HG02938 (cell line): ENCODE measurements around the gene GNAO1.

ENCODE experiments used
- ATAC-seq: cut with Tn5 transposase; IDR thresholded peaks from one replicate; pipeline ENCODE4 v1.9.1; 2021; ENCODE audit warnings: mild to moderate bottlenecking, moderate library complexity; ENCODE audit not compliant: unreplicated experiment

Gene GNAO1

GRCh38 chr16:56234737-56235136 is 43.4 kb downstream of the GNAO1 start:
- no peak for ATAC-seq

GRCh38 chr16:56237451-56237930 is 46.2 kb downstream of the GNAO1 start:
- ATAC-seq, result no peak

- ATAC-seq, result no peak
Observed at GRCh38 chr16:56238188-56238587, 46.9 kb downstream of the GNAO1 start.

- no peak for ATAC-seq
Observed at GRCh38 chr16:56241596-56241995, 50.3 kb downstream of the GNAO1 start.

GRCh38 chr16:56242740-56243139 is 51.5 kb downstream of the GNAO1 start:
- no peak for ATAC-seq

GRCh38 chr16:56244612-56245011 is 53.3 kb downstream of the GNAO1 start:
- no peak for ATAC-seq

GRCh38 chr16:56245197-56245596 is 53.9 kb downstream of the GNAO1 start:
- ATAC-seq, result no peak

GRCh38 chr16:56246051-56246817 is 54.9 kb downstream of the GNAO1 start:
- ATAC-seq, result no peak

- no peak for ATAC-seq
Observed at GRCh38 chr16:56247018-56247417, 55.7 kb downstream of the GNAO1 start.

- no peak for ATAC-seq
Observed at GRCh38 chr16:56247808-56248207, 56.5 kb downstream of the GNAO1 start.

- ATAC-seq, result no peak
Observed at GRCh38 chr16:56252835-56253234, 61.5 kb downstream of the GNAO1 start.

GRCh38 chr16:56255904-56256303 is 64.6 kb downstream of the GNAO1 start:
- no peak for ATAC-seq

GRCh38 chr16:56257239-56257638 is 66.0 kb downstream of the GNAO1 start:
- ATAC-seq, result no peak

GRCh38 chr16:56257666-56258342 is 66.5 kb downstream of the GNAO1 start:
- ATAC-seq, result no peak

GRCh38 chr16:56258508-56259424 is 67.5 kb downstream of the GNAO1 start:
- no peak for ATAC-seq

GRCh38 chr16:56259425-56259779 is 68.1 kb downstream of the GNAO1 start:
- no peak for ATAC-seq

- no peak for ATAC-seq
Observed at GRCh38 chr16:56260378-56261160, 69.3 kb downstream of the GNAO1 start.

GRCh38 chr16:56261656-56262055 is 70.4 kb downstream of the GNAO1 start:
- no peak for ATAC-seq

GRCh38 chr16:56262148-56262547 is 70.9 kb downstream of the GNAO1 start:
- ATAC-seq, result no peak

GRCh38 chr16:56262551-56263245 is 71.4 kb downstream of the GNAO1 start:
- no peak for ATAC-seq
